ENCODE results near the gene SRRM1. TPM values are rescaled to one million over a fixed set of nuclear protein-coding genes. Genes with fewer than 3 reads are reported as not detected.

SRRM1 gene
- total RNA-seq, 1 experiment from 2014 or later = 290 TPM

- no peak overlapping the region for H3K4me3 Mint-ChIP-seq
- no peak overlapping the region for H3K27ac ChIP-seq (ENCODE audit: insufficient read length, low read depth, low read length)
Observed at GRCh38 chr1:24652382-24652781, 9.3 kb downstream of the SRRM1 start.

More at GRCh38 chr1:24652382-24652781, 9.3 kb downstream of the SRRM1 start:
- H3K4me1 Mint-ChIP-seq = no peaks in the 10 kb centered on the region
- H3K9me3 Mint-ChIP-seq = no peaks in the 10 kb centered on the region
- no peak overlapping the region for H3T11ph ChIP-seq (ENCODE audit: low read length)
- no peaks in the 10 kb centered on the region for H4K20me1 ChIP-seq (ENCODE audit: control insufficient read depth, insufficient read depth, insufficient read length)
- H2BK5ac ChIP-seq (ENCODE audit: insufficient read length, low read length) = no peak overlapping the region
- no peak for DNase-seq
- H3K23me2 ChIP-seq (ENCODE audit: insufficient read length, low read depth, low read length, poor library complexity, severe bottlenecking) = no peaks in the 10 kb centered on the region
- H2AK5ac ChIP-seq (ENCODE audit: insufficient read length, low read length) = no peak overlapping the region
- no peaks in the 10 kb centered on the region for H3K4me1 ChIP-seq (ENCODE audit: insufficient read depth, low read length)
- no peaks in the 10 kb centered on the region for H3K9me3 ChIP-seq (ENCODE audit: control insufficient read depth, low read depth, low read length)
- no peaks in the 10 kb centered on the region for H3K27me3 ChIP-seq (ENCODE audit: insufficient read depth, low read length)
- H2BK15ac ChIP-seq (ENCODE audit: low read depth, low read length) = no peak overlapping the region
- H4K8ac ChIP-seq (replicated peaks; ENCODE audit: insufficient read length, low read depth, low read length) = no peak overlapping the region
- no peaks in the 10 kb centered on the region for H3K27me3 Mint-ChIP-seq (ENCODE audit: low read depth)
- H4K91ac ChIP-seq (ENCODE audit: insufficient read length, low read depth, low read length) = no peak overlapping the region
- H3K27ac Mint-ChIP-seq = no peak overlapping the region
- peaks cover 74 to 98% (median 95%) of the 10 kb centered on the region in 3 experiments; a peak in 6 of 7 replicates for H3K36me3 Mint-ChIP-seq (ENCODE audit: insufficient read depth in 1 of 3, low read depth in 3 of 3)
- H3K79me2 ChIP-seq (ENCODE audit: insufficient read depth, low read length) = no peaks in the 10 kb centered on the region
- no peak overlapping the region for H3K4ac ChIP-seq (ENCODE audit: low read depth, low read length)
- no CpG with 5 or more reads among the region's 13 CpGs for WGBS (ENCODE audit: extremely low coverage, insufficient read length, low lambda C conversion rate)
- H3K9ac ChIP-seq (ENCODE audit: extremely low read depth, insufficient read length, low read length) = no peak overlapping the region
- H3K56ac ChIP-seq (ENCODE audit: insufficient read length, low read depth, low read length) = no peak overlapping the region
- H3K23ac ChIP-seq (ENCODE audit: insufficient read length, low read depth, low read length) = no peak overlapping the region
- no peak overlapping the region for H3K18ac ChIP-seq (ENCODE audit: insufficient read length, low read depth, low read length)
- H4K5ac ChIP-seq (ENCODE audit: insufficient read length, low read depth, low read length) = no peak overlapping the region
- peaks cover 3% of the 10 kb centered on the region for H3K79me1 ChIP-seq (ENCODE audit: insufficient read depth, low read depth, low read length, poor library complexity, severe bottlenecking)
- H2BK120ac ChIP-seq (ENCODE audit: low read depth, low read length, poor library complexity, severe bottlenecking) = no peak overlapping the region
- H3K4me2 ChIP-seq (ENCODE audit: insufficient read depth, insufficient read length, low read length) = no peak overlapping the region
- H2BK12ac ChIP-seq (ENCODE audit: insufficient read length, low read depth, low read length) = no peak overlapping the region
- H2AFZ ChIP-seq (ENCODE audit: low read length) = no peak overlapping the region
- no peak for TF ChIP-seq CTCF (conservative IDR thresholded peaks at IDR 0.05)
- no peak overlapping the region for H3K14ac ChIP-seq (ENCODE audit: insufficient read depth, low read length)
- no peak overlapping the region for H2BK20ac ChIP-seq (ENCODE audit: low read depth, low read length, poor library complexity, severe bottlenecking)
